Measurements from ENCODE around the gene KLF2.

Gene KLF2

GRCh38 chr19:16377521-16377920, 52.9 kb downstream of the KLF2 start:
- no peak for TF ChIP-seq CTCF (IDR thresholded peaks at IDR 0.05; ENCODE audit: borderline replicate concordance, insufficient read depth, low read depth, low read length)
- H3K4me3 ChIP-seq (ENCODE audit: low read depth, low read length) = no peak overlapping the region
